Retina (tissue), 1 donor: ENCODE measurements around the gene PIP5K1B.

Source experiments
- DNase-seq: peaks from one replicate; pipeline ENCODE4 v3.0.0-alpha.2; 2016

The PIP5K1B gene

DNA sequence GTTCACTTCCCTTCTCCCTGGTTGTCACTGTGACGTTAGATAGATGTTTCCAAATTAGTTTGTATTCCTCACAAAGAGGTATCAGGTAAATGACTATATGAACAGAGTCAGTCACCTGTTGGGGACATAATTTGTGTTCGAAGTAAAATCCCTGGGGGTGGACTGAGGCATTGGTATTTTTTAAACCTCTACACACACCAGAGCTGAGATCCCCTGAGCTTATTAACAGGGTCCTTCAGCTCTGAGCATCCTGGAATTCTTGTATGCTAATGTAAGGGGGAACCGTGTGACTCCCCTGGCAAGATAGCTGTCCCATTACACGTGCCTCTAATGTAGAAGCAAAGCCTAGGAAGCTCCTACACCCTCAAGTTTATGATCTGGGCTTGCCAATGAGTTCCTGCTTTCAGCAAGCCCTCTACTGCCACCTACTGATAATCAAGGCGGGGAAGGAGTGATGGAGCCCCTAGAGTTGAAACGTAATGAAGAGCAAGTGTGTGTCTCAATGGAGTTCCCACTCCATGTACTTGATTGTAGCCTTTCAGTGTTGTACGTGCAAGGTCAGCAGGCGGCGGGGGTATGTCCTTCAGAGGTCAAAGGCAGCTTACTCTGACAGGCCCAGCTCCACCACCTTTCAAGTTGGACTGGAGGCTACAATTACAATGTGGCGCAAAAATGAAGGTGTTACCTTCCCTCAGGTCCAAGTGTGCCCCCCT, 294.5 kb downstream of the PIP5K1B start:
- peak; percentile 72 for DNase-seq

DNA sequence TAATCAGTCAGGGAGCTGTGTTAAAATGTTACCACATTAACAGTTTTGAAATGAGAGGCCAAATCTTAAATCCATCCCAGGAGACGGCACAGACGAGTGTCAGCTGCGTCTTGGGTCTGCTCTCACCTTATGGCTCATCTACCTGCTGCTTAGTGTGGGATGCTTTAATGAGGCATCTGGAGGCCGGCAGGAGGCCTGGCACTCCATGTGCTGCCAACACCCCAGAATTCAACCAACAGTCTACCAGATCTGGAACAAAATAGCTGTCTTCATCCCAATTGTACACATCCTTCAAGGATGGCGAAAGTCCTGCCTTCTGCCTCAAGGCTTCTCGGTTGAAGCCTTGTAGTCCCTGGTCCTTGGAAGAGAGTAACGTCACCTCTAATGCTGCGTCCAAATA, 296.9 kb downstream of the PIP5K1B start:
- DNase-seq: no peak

DNA sequence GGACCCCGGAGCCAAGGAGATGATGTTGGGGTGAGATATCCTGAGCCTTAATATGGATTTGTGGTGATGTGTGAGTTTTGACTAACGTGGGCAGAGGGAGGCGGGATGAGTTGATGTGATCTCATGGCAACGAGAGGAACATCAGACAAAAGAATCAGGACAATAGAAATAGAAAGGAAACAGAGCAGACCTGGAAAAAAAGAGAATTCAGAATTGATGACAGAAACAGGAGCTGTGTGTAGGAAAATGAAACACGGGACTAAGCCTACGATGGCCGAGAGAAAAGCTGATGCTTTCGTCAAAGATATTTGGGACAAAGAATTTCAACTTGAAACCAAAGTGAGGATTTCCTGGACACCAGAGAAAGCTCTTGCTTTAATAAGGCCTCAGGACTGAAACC, 298.0 kb downstream of the PIP5K1B start:
- no peak for DNase-seq

- DNase-seq: no peak
These were observed 299.8 kb downstream of the PIP5K1B start for GRCh38 chr9:69004836-69005235.

- DNase-seq: no peak
These were observed 304.7 kb downstream of the PIP5K1B start for GRCh38 chr9:69009708-69010107.

DNA sequence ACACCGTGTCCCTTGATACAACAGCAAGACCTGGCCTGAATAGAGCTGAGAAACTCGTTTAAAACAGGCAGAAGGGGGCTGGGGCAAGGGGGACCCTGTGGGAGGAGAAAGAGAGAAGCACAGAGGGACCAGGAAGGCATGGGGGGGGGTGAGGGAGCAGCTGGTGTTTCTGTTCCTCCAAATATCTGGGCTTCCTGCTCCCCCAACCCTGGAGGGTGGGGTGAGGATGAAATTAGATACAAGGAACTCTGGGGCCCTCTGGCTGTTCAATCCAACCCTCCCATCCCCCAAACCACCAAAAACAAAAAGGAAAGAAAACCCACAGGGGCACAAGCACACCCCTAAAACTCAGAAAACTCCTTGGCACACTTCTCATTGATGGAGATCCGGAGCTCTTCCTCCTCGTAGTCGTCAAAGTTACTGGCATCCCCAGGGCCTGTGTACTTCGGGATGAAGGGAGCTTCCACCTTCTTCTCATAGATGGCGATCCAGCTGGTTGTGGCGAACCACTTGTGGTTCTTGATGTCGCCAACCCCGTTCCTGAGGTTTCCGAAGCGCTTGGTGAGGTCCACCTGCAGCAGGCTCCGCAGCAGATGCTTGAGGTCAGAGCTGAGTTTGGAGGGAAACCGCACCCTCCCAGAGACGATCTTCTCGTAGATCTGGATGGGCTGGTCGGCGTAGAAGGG, 307.8 kb downstream of the PIP5K1B start:
- no peak for DNase-seq

DNA sequence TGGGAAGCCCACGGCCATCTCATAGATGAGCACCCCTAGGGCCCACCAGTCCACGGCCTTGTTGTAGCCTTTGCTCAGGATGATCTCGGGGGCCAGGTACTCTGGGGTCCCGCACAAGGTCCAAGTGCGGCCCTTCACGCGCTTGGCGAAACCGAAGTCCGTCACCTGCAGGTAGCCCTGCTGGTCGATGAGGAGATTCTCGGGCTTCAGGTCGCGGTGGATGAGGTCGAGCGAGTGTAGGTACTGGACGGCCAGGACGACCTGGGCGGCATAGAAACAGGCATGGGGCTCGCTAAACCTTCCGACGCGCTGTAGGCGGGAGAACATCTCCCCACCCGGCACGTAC, 308.3 kb downstream of the PIP5K1B start:
- no peak for DNase-seq

DNA sequence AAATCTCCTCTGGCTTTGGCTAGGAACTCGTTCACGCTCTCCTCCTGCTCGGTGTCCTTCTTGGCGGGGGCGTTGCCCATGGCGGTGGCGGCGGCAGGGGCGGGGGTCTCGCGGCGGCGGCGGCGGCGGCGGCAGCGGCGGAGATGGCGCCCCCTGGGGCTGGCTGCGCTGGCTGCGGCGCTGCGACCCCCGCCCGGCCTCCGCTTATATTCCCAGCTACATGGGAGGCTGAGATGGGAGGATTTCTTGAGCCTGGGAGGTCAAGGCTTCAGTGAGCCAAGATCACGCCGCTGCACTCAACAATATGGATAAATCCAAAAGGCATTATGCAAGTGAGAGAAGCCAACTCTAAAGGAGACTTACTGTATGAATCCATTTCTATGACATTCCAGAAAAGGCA, 309.0 kb downstream of the PIP5K1B start, which contains the start of gene PRKACG:
PRKACG (minus strand) TSS at position 101 of the 400 bp plus-strand sequence; CDS start at position 80, 21 bp downstream.
- DNase-seq: no peak

- peak; percentile 45 for DNase-seq
These were observed 311.4 kb downstream of the PIP5K1B start for GRCh38 chr9:69016191-69017096.

DNA sequence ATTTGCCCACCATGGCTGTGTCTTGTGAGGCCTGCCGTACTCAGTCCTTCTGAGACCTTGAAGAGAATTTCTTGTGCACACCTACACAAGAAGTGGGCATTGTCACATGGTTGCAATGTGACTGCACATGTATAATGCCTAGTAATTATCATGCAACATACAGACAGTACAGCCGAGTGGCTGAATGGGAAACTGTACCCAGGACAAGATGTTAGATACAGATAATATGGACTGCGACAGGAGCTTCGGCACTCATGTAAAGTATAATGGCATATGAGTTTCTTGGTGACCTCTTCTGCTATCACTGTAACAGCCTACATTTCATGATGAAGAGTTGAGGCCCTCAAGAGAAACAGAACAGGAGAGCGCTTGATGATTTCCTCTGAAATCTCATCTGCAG, 313.7 kb downstream of the PIP5K1B start:
- DNase-seq: no peak

DNA sequence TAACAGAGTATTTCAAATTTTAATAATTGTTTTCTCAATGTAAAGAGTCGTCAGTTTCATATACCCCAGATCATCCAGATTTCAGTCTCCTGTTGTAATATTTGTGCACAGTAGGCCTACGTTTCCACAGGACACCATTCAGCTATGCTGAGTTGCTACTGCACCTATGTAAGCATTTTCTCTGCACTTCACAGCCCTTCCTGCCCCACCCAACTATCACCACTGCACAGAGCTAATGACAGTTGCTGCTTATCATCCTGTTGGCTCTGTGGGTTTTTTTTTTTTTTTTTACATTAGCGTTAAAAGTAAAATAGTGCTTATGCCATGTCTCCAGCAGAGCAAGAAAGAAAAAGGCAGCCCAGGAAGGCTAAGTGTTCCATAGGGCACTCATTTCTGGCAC, 314.8 kb downstream of the PIP5K1B start:
- no peak for DNase-seq

- DNase-seq: no peak
These were observed 315.5 kb downstream of the PIP5K1B start for GRCh38 chr9:69020301-69021145.

- DNase-seq: no peak
These were observed 318.6 kb downstream of the PIP5K1B start for GRCh38 chr9:69023650-69024049.

DNA sequence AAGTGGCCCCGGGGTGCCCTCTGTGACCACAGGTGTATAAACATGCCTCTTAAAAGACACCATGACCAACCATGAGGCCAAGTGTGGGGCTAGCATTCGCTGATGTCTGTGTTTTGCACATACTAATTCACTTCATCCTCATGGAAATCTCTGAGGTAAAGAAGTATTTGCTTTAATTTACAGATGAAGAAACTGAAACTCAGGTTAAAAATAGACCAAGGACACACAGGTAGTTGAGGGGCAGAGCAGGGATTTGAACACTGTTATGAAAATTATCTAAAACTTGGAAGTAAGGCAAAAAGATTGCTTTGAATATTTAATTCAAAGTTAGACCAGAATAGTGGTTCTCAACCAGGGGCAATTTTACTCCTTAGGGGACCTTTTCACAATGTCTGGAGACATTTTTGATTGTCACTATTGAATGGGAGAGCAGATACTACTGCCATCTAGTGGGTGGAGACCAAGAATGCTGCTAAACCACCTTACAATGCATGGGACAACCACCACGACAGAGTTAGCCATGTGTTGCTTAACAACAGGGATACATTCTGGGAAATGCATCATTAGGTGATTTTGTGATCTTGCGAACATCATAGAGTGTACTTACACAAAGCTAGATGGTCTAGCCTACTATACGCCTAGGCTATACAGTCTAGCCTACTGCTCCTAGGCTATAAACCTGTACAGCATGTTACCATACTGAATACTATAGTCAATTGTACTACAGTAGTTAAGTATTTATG, 322.5 kb downstream of the PIP5K1B start:
- peak; percentile 67 for DNase-seq

GRCh38 chr9:69028754-69029153, 323.7 kb downstream of the PIP5K1B start:
- DNase-seq: no peak

DNA sequence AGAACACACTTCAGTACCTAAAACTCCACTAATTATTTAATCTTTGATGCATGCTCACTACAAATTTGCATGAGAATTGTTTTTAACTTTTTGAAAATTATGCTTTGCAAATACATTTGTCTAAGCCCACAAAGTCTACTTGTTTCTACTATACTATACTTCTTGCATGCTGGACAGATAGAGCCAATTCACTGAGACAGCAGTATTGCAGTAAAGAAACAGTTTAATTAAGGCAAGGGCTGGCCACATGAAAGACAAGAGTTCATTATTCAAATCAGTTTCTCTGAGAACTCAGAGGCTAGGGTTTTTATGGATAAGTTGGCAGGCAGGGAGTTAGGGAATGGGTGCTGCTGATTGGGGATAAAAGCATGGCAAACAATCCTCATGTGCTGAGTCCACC, 324.5 kb downstream of the PIP5K1B start:
- no peak for DNase-seq

DNA sequence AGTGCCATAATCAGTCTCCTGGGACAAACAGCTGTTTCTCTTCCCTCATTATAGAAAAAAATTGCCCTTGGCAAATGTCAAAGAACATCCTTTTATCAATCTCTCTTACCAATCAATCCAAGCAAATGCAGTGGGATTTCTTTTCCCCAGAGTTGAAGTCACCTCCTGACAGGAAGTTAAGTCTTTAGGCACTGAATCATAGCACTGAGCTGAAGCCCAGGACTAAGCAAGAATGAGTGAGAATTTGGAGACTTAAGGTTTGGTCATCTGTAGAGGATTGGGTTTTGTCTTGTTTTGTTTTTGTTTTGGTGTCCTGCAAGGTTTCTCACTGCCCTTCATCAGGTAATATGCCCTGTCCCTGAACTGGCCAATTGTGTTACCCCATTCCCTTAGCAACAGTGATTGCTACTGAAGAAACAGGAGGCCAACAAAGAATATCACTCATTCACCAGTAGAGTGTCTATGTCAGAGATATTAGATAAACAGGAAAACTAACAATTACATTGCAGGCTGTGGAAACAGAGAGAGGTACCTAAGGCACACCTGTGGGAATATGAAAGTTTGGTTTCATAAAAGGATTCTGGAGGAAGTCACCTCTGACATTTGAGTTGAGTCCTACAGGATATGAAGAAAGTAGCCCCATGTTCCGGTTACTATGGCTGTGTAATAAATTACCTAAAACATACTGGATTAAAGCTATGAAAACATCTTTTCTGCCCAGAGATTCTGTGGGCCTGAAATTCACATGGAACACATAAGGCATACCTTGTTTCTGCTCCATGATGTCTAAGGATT, 326.0 kb downstream of the PIP5K1B start:
- DNase-seq: no peak

DNA sequence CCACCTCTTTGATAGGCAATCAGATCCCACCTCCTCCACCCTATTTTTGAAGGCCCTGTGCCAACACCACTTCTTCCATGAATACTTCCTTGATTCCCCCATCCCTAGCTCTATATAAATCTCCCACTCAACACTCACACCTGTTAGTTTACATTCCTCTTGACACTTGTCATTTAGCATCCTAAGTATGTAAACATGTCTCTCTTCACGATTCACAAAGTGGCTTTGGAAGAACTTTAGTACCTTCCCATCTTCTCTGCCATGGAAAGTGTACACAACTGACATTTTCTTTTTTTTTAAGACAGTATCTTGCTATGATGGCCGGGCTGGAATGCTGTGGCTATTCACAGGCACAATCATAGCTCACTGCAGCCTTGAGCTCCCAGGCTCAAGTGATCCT, 329.0 kb downstream of the PIP5K1B start:
- no peak for DNase-seq

- DNase-seq: peak; percentile 93
These were observed 330.6 kb downstream of the PIP5K1B start, which contains the start of gene FXN for GRCh38 chr9:69035438-69036308. FXN (plus strand) TSS chr9:69035752; CDS start chr9:69035783, 31 bp downstream.

DNA sequence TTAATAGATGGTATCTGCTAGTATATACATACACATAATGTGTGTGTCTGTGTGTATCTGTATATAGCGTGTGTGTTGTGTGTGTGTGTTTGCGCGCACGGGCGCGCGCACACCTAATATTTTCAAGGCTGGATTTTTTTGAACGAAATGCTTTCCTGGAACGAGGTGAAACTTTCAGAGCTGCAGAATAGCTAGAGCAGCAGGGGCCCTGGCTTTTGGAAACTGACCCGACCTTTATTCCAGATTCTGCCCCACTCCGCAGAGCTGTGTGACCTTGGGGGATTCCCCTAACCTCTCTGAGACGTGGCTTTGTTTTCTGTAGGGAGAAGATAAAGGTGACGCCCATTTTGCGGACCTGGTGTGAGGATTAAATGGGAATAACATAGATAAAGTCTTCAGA, 331.3 kb downstream of the PIP5K1B start:
- DNase-seq: no peak
